Mesodermal cell (in vitro differentiated cells): Measurements from ENCODE around the gene POLR2H.

ENCODE experiments used
- H3K27ac ChIP-seq: 2 replicates; pipeline ENCODE4 v1.7.0; 2013; ENCODE audit warnings: mild to moderate bottlenecking, low read depth, low read length, moderate library complexity; ENCODE audit not compliant: severe bottlenecking
- H3K36me3 ChIP-seq: 2 replicates; pipeline ENCODE4 v1.7.1; 2013; ENCODE audit warnings: mild to moderate bottlenecking, low read length, moderate library complexity; ENCODE audit not compliant: control insufficient read depth, insufficient read depth
- H3K4me1 ChIP-seq: one replicate; pipeline ENCODE4 v1.7.1; 2013; ENCODE audit warnings: mild to moderate bottlenecking, low read length; ENCODE audit not compliant: insufficient read depth, control insufficient read depth, poor library complexity, severe bottlenecking
- H3K4me3 ChIP-seq: 2 replicates; pipeline ENCODE4 v1.7.0; 2013; ENCODE audit warnings: low read length, control low read depth, mild to moderate bottlenecking; ENCODE audit not compliant: insufficient read depth, poor library complexity, severe bottlenecking; ENCODE audit errors: extremely low read depth
- H3K9me3 ChIP-seq: 2 replicates; pipeline ENCODE4 v1.7.1; 2013; ENCODE audit warnings: mild to moderate bottlenecking, low read length, moderate library complexity; ENCODE audit not compliant: control insufficient read depth
- WGBS, 2 experiments: methylation state at CpG; one replicate each; pipeline ENCODE4 v1.1.5; 2013; ENCODE audit warnings: missing lambda C conversion rate in 2 of 2; ENCODE audit not compliant: insufficient coverage in 2 of 2; 5-methylcytosine and 5-hydroxymethylcytosine counted together

The POLR2H gene

GRCh38 chr3:184352897-184353545 is 8.5 kb upstream of the POLR2H start:
- Histone ChIP-seq H3K4me3 (no peak overlapping the region), H3K36me3 (peaks cover 46% of the 10 kb centered on the region), H3K4me1 (peaks cover 25% of the 10 kb centered on the region), H3K9me3 (no peaks in the 10 kb centered on the region), H3K27ac (no peak overlapping the region)
- WGBS, 2 experiments, result 92 to 96% methylated on average over 5 to 8 of the region's 11 CpGs

- no peak overlapping the region for H3K27ac ChIP-seq
- 93 to 97% methylated on average over 10 to 11 of the region's 11 CpGs for WGBS, 2 experiments
- H3K4me1 ChIP-seq, result peaks cover 23% of the 10 kb centered on the region
- H3K9me3 ChIP-seq, result no peaks in the 10 kb centered on the region
- H3K4me3 ChIP-seq, result no peak overlapping the region
- H3K36me3 ChIP-seq, result peaks cover 47% of the 10 kb centered on the region
Observed at GRCh38 chr3:184353546-184353941, 8.0 kb upstream of the POLR2H start.

- Histone ChIP-seq H3K9me3 (no peaks in the 10 kb centered on the region), H3K27ac (no peak overlapping the region), H3K36me3 (peaks cover 52% of the 10 kb centered on the region), H3K4me1 (peaks cover 23% of the 10 kb centered on the region), H3K4me3 (no peak overlapping the region)
- 86 to 95% methylated on average over 10 to 15 of the region's 18 CpGs for WGBS, 2 experiments
Observed at GRCh38 chr3:184354121-184354728, 7.3 kb upstream of the POLR2H start.

- Histone ChIP-seq H3K4me1 (peaks cover 23% of the 10 kb centered on the region), H3K9me3 (no peaks in the 10 kb centered on the region), H3K4me3 (no peak overlapping the region), H3K27ac (no peak overlapping the region), H3K36me3 (peaks cover 49% of the 10 kb centered on the region)
- WGBS, 2 experiments, result 84 to 92% methylated on average over 6 to 7 of the region's 8 CpGs
Observed at GRCh38 chr3:184354754-184355153, 6.8 kb upstream of the POLR2H start.

GRCh38 chr3:184355261-184356040 is 6.1 kb upstream of the POLR2H start:
- no peak overlapping the region for H3K27ac ChIP-seq
- H3K9me3 ChIP-seq, result no peaks in the 10 kb centered on the region
- peaks cover 45% of the 10 kb centered on the region for H3K36me3 ChIP-seq
- WGBS, 2 experiments, result 91 to 92% methylated on average over 17 to 18 of the region's 18 CpGs
- peaks cover 28% of the 10 kb centered on the region for H3K4me1 ChIP-seq
- no peak overlapping the region for H3K4me3 ChIP-seq

GRCh38 chr3:184357248-184358123 is 4.0 kb upstream of the POLR2H start:
- no peaks in the 10 kb centered on the region for H3K9me3 ChIP-seq
- H3K4me3 ChIP-seq, result no peak overlapping the region
- peaks cover 18% of the 10 kb centered on the region for H3K4me1 ChIP-seq
- 93 to 97% methylated on average over 16 to 24 of the region's 24 CpGs for WGBS, 2 experiments
- no peak overlapping the region for H3K27ac ChIP-seq
- H3K36me3 ChIP-seq, result peaks cover 36% of the 10 kb centered on the region

DNA sequence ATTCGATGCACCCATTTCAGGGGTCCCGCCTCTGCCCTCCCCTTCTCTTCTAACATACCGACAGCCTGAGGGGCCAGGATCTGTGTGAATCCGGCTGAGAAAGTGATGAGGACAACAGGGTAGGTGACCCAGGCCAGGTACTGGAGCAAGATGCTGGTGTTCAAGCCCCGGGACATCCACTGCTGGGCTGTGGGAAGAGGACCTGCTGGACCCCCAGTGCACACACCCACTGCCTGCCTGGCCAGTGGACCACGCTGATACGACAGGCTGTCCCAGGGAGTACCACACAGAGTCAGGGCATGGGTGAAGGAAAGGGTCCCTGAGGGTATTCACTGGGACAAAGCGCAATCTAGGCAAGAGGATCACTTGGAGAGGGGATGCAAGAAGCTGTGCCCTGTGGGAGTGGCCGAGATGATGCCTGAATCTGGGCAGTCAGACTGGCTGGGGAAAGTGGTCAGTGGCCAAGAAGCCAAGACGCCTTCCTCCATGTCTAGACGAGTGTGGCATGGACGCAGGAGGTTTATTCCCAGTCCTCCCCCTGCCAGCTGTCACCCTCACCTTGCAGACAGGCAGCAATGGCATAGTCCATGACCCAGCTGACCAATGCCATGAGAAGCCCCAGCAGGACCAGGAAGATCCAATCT is 3.3 kb upstream of the POLR2H start:
- Histone ChIP-seq H3K4me3 (no peak overlapping the region), H3K4me1 (peaks cover 18% of the 10 kb centered on the region), H3K36me3 (peaks cover 36% of the 10 kb centered on the region), H3K27ac (no peak overlapping the region), H3K9me3 (no peaks in the 10 kb centered on the region)
- 91 to 95% methylated on average over 8 to 11 of the region's 12 CpGs for WGBS, 2 experiments

- no peak overlapping the region for H3K4me3 ChIP-seq
- H3K4me1 ChIP-seq, result peaks cover 18% of the 10 kb centered on the region
- H3K27ac ChIP-seq, result no peak overlapping the region
- WGBS, 2 experiments, result 89 to 96% methylated on average over 12 to 14 of the region's 14 CpGs
- no peaks in the 10 kb centered on the region for H3K9me3 ChIP-seq
- H3K36me3 ChIP-seq, result peaks cover 31% of the 10 kb centered on the region
Observed at GRCh38 chr3:184358921-184359350, 2.6 kb upstream of the POLR2H start.

DNA sequence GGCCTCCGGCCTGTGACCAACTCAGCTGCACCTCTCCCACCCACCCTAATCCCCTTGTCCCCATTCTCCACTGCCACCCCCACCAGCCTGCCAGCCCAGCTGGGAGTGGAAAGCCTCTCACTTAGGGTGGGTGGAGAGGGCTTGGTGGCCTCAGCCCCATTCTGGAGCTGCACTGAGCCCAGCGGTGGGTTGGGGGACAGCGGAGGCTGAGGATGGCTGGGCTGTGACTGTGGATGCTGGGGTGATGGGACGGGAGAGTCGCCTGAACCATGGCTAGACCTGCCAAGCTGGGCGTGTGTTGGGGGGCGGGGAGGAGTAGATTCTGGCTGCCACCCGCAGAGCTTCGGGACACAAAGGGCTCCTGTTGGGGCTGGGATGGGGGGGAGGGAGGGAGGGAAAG is 1.9 kb upstream of the POLR2H start:
- Histone ChIP-seq H3K36me3 (peaks cover 34% of the 10 kb centered on the region), H3K4me3 (no peak overlapping the region), H3K27ac (no peak overlapping the region), H3K9me3 (no peaks in the 10 kb centered on the region), H3K4me1 (peaks cover 18% of the 10 kb centered on the region)
- WGBS, 2 experiments, result 31 to 44% methylated on average over 6 to 8 of the region's 9 CpGs
